ENCODE results near the gene TMEM208.

The TMEM208 gene

DNA sequence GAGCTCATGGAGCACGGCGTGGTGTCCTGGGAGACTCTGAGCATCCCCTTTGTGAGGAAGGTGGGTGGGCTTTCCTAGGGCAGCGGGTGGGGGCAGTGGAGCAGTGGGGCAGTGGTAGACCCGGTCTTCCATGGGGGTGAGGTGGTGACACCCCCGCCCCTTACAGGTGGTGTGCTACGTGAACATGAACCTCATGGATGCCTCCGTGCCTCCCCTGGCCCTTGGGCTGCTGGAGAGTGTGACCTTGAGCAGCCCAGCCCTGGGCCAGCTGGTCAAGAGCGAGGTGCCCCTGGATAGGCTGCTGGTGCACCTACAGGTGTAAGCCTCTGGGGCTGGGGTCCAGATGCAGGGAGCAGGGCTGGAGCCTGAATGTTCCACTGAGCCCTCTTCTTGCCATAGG lies 26.4 kb upstream of the TMEM208 start:
- DNase-seq (ENCODE audit: low read depth) = no peak
- TF ChIP-seq, protein P1, sequence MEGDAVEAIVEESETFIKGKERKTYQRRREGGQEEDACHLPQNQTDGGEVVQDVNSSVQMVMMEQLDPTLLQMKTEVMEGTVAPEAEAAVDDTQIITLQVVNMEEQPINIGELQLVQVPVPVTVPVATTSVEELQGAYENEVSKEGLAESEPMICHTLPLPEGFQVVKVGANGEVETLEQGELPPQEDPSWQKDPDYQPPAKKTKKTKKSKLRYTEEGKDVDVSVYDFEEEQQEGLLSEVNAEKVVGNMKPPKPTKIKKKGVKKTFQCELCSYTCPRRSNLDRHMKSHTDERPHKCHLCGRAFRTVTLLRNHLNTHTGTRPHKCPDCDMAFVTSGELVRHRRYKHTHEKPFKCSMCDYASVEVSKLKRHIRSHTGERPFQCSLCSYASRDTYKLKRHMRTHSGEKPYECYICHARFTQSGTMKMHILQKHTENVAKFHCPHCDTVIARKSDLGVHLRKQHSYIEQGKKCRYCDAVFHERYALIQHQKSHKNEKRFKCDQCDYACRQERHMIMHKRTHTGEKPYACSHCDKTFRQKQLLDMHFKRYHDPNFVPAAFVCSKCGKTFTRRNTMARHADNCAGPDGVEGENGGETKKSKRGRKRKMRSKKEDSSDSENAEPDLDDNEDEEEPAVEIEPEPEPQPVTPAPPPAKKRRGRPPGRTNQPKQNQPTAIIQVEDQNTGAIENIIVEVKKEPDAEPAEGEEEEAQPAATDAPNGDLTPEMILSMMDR (IDR thresholded peaks at IDR 0.05; ENCODE audit: low read depth, low read length) = no peak
- TF ChIP-seq, protein P2, sequence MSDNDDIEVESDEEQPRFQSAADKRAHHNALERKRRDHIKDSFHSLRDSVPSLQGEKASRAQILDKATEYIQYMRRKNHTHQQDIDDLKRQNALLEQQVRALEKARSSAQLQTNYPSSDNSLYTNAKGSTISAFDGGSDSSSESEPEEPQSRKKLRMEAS (IDR thresholded peaks at IDR 0.05; ENCODE audit: low read depth, low read length) = no peak
- TF ChIP-seq POLR2A (IDR thresholded peaks at IDR 0.05; ENCODE audit: extremely low read depth, insufficient read length) = no peak
- TF ChIP-seq MYC (IDR thresholded peaks at IDR 0.05; ENCODE audit: low read depth, low read length) = no peak
- H3K4me3 ChIP-seq (ENCODE audit: low read depth, low read length) = no peak overlapping the region

DNA sequence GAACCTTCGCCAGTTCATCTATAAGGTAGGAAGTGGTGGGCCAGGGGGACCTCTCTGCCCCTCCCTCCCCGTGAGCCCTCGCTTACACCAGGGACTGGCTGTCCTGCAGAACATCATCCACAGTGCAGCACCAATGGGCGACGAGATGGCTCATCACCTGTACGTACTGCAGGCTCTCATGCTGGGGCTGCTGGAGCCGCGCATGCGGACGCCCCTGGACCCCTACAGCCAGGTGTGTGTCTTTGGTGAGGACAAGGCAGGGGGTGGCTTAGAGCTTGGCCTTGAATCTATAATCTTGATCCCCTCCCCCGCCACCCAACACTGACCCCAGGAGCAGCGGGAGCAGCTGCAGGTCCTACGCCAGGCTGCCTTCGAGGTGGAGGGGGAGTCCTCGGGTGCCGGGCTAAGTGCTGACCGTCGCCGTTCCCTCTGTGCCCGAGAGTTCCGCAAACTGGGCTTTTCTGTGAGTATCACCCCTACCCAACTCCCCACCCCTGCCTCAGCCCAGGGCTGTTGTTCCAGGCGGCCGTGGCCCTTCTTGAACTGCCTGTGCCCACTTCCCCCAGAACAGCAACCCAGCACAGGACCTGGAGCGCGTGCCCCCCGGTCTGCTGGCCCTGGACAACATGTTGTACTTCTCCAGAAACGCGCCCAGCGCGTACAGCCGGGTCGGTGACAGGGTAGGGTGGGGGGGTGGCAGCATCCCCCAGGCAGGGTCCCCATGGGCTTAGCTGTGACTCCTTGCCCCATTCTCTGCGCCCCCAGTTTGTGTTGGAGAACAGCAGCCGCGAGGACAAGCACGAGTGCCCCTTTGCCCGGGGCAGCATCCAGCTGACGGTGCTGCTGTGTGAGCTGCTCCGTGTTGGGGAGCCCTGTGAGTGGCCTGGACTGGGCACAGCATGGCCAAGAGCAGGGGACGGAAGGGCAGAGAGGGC lies 25.3 kb upstream of the TMEM208 start:
- H3K4me3 ChIP-seq (ENCODE audit: low read depth, low read length) = no peak overlapping the region
- TF ChIP-seq MYC (IDR thresholded peaks at IDR 0.05; ENCODE audit: low read depth, low read length) (no peak), POLR2A (IDR thresholded peaks at IDR 0.05; ENCODE audit: extremely low read depth, insufficient read length) (no peak)
- TF ChIP-seq, protein P1 (IDR thresholded peaks at IDR 0.05; ENCODE audit: low read depth, low read length) = no peak
- TF ChIP-seq, protein P2 (IDR thresholded peaks at IDR 0.05; ENCODE audit: low read depth, low read length) = no peak
- no peak for DNase-seq (ENCODE audit: low read depth)

DNA sequence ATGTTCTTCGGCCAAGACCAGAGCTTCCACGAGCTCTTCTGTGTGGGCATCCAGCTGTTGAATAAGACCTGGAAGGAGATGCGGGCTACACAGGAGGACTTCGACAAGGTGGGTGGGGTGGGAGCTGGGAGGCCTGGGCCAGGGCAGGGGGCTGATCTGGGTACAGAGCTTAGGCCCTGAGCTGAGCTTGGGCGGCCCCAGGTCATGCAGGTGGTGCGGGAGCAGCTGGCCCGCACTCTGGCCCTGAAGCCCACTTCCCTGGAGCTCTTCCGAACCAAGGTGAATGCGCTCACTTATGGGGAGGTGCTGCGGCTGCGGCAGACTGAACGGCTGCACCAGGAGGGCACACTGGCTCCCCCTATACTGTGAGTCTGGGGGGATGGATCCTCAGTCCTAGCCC lies 24.5 kb upstream of the TMEM208 start:
- TF ChIP-seq, protein P2 (IDR thresholded peaks at IDR 0.05; ENCODE audit: low read depth, low read length) = no peak
- TF ChIP-seq POLR2A (IDR thresholded peaks at IDR 0.05; ENCODE audit: extremely low read depth, insufficient read length) (no peak), MYC (IDR thresholded peaks at IDR 0.05; ENCODE audit: low read depth, low read length) (no peak)
- TF ChIP-seq, protein P1 (IDR thresholded peaks at IDR 0.05; ENCODE audit: low read depth, low read length) = no peak

DNA sequence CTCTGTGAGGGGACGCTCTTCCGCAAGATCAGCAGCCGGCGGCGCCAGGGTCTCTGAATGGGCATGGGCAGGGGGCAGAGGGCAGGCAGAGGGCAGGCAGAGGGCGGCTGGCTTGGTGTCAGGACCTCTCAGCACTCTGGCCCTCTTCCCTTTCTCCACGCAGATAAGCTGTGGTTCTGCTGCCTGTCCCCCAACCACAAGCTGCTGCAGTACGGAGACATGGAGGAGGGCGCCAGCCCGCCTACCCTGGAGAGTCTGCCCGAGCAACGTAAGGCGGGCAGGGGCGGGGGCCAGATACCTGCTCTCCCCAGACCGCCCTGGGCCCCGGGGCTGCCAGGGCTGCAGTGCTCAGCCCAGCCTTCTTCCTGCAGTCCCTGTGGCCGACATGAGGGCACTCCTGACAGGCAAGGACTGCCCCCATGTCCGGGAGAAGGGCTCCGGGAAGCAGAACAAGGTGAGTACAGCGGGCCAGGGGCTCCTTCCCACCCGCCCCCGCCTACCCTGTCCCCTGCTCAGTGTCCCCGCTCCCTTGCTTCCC lies 23.9 kb upstream of the TMEM208 start:
- no peak for DNase-seq (ENCODE audit: low read depth)
- no peak overlapping the region for H3K4me3 ChIP-seq (ENCODE audit: low read depth, low read length)
- TF ChIP-seq POLR2A (IDR thresholded peaks at IDR 0.05; ENCODE audit: extremely low read depth, insufficient read length) (no peak), MYC (IDR thresholded peaks at IDR 0.05; ENCODE audit: low read depth, low read length) (no peak)
- TF ChIP-seq, protein P2 (IDR thresholded peaks at IDR 0.05; ENCODE audit: low read depth, low read length) = no peak
- TF ChIP-seq, protein P1 (IDR thresholded peaks at IDR 0.05; ENCODE audit: low read depth, low read length) = no peak

More for the DNA sequence above, 24.5 kb upstream of the TMEM208 start:
- no peak for DNase-seq (ENCODE audit: low read depth)
- no peak overlapping the region for H3K4me3 ChIP-seq (ENCODE audit: low read depth, low read length)

DNA sequence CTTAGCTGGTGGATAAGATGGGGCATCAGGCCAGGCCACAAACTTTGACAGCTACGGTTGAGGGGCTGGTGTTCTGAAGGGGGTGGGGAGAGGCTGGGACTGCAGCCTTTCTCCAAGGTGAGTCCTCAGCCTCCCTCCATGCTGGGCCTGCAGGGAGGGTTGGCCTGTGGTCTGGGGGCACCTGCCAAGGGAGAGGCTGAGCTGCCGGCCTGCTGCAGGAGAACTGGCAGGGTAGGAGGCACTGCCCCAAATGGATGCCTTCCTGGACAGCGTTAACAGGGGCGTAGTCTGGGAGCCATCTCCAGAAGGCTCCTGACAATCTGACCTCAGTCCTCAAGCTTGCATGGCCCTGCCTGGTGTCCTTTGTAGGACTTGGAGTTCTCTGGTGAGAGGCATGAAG lies 22.9 kb upstream of the TMEM208 start:
- no peak for DNase-seq (ENCODE audit: low read depth)
- no peak overlapping the region for H3K4me3 ChIP-seq (ENCODE audit: low read depth, low read length)
- TF ChIP-seq, protein P2 (IDR thresholded peaks at IDR 0.05; ENCODE audit: low read depth, low read length) = no peak
- TF ChIP-seq POLR2A (IDR thresholded peaks at IDR 0.05; ENCODE audit: extremely low read depth, insufficient read length) = no peak
- TF ChIP-seq, protein P1 (IDR thresholded peaks at IDR 0.05; ENCODE audit: low read depth, low read length) = no peak
- no peak for TF ChIP-seq MYC (IDR thresholded peaks at IDR 0.05; ENCODE audit: low read depth, low read length)
